ENCODE data around the gene KLHDC7B. TPM values are rescaled to one million over a fixed set of nuclear protein-coding genes. Genes with fewer than 3 reads are reported as not detected.
A peak's percentile ranks its signal among the peaks of the same experiment; 100 is the strongest.

Gene KLHDC7B
- total and polyA plus RNA-seq, 2 of the 13 experiments (the other 11 are each of a cell fraction or from before 2014, with no cell fraction given) = 0.11 TPM; not detected in 1

DNA sequence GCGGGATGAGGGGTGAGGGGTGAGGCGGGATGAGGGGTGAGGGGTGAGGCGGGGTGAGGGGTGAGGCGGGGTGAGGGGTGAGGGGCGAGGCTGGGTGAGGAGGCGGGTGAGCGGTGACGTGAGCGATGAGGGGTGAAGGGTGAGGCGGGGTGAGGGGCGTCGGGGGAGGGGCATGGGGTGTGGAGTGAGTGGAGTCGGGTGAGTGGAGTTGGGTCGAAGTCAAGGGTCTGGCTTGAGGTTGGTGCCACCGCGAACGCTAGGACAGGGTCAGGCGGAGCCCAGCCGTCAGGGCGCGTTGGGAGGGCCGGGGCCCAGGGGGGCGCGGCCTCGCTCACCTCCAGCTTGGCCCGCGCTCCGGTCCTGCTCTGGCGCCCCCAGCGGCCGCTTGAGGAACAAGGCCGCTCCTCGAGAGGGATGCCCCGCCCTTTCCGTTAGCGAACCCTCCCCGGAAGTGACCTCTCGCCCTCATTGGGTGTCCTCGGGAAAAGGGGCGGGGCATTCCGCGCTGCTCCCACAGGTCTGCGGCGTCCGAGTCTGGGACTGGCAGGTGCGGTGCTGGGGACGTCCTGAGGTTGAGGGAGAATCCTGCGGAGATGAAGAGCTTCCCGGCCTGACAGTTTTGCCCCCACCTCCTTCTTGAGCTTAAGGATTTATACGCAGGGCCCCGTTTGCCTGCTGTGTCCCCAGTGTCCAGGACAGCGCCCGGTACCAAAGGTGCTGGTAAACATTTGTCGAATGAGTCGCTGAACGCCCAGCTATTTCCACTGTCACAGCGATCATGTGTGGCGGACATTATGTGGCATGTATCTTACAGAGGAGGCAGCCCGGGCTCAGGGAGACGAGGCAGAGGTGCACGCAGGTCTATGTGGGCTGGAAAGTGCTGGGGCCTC lies 17.1 kb downstream of the KLHDC7B start, which contains the start of gene SYCE3 (continued):
- no peak for TF ChIP-seq FOSL1 (CRISPR knock-in tag; IDR thresholded peaks at IDR 0.05; ENCODE audit: borderline replicate concordance)
- 0 out of 2 replicates have a peak, but pooled peaks have one; percentile 12 for TF ChIP-seq CBX5 (CRISPR knock-in tag; IDR thresholded peaks at IDR 0.05; ENCODE audit: borderline replicate concordance)
- TF ChIP-seq HHEX (CRISPR knock-in tag; IDR thresholded peaks at IDR 0.05) = no peak
- TF ChIP-seq, protein P1, sequence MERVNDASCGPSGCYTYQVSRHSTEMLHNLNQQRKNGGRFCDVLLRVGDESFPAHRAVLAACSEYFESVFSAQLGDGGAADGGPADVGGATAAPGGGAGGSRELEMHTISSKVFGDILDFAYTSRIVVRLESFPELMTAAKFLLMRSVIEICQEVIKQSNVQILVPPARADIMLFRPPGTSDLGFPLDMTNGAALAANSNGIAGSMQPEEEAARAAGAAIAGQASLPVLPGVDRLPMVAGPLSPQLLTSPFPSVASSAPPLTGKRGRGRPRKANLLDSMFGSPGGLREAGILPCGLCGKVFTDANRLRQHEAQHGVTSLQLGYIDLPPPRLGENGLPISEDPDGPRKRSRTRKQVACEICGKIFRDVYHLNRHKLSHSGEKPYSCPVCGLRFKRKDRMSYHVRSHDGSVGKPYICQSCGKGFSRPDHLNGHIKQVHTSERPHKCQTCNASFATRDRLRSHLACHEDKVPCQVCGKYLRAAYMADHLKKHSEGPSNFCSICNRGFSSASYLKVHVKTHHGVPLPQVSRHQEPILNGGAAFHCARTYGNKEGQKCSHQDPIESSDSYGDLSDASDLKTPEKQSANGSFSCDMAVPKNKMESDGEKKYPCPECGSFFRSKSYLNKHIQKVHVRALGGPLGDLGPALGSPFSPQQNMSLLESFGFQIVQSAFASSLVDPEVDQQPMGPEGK (CRISPR knock-in tag; IDR thresholded peaks at IDR 0.05) = peak; percentile 75
- TF ChIP-seq, protein P2, sequence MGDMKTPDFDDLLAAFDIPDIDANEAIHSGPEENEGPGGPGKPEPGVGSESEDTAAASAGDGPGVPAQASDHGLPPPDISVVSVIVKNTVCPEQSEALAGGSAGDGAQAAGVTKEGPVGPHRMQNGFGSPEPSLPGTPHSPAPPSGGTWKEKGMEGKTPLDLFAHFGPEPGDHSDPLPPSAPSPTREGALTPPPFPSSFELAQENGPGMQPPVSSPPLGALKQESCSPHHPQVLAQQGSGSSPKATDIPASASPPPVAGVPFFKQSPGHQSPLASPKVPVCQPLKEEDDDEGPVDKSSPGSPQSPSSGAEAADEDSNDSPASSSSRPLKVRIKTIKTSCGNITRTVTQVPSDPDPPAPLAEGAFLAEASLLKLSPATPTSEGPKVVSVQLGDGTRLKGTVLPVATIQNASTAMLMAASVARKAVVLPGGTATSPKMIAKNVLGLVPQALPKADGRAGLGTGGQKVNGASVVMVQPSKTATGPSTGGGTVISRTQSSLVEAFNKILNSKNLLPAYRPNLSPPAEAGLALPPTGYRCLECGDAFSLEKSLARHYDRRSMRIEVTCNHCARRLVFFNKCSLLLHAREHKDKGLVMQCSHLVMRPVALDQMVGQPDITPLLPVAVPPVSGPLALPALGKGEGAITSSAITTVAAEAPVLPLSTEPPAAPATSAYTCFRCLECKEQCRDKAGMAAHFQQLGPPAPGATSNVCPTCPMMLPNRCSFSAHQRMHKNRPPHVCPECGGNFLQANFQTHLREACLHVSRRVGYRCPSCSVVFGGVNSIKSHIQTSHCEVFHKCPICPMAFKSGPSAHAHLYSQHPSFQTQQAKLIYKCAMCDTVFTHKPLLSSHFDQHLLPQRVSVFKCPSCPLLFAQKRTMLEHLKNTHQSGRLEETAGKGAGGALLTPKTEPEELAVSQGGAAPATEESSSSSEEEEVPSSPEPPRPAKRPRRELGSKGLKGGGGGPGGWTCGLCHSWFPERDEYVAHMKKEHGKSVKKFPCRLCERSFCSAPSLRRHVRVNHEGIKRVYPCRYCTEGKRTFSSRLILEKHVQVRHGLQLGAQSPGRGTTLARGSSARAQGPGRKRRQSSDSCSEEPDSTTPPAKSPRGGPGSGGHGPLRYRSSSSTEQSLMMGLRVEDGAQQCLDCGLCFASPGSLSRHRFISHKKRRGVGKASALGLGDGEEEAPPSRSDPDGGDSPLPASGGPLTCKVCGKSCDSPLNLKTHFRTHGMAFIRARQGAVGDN (CRISPR knock-in tag; IDR thresholded peaks at IDR 0.05) = peak; percentile 86
- no peak for TF ChIP-seq ZNF468 (CRISPR knock-in tag; IDR thresholded peaks at IDR 0.05)
- TF ChIP-seq HOXA9 (CRISPR knock-in tag; IDR thresholded peaks at IDR 0.05; ENCODE audit: borderline replicate concordance) = no peak
- TF ChIP-seq ZNF570 (CRISPR knock-in tag; IDR thresholded peaks at IDR 0.05; ENCODE audit: borderline replicate concordance) = no peak
- TF ChIP-seq, protein P3, sequence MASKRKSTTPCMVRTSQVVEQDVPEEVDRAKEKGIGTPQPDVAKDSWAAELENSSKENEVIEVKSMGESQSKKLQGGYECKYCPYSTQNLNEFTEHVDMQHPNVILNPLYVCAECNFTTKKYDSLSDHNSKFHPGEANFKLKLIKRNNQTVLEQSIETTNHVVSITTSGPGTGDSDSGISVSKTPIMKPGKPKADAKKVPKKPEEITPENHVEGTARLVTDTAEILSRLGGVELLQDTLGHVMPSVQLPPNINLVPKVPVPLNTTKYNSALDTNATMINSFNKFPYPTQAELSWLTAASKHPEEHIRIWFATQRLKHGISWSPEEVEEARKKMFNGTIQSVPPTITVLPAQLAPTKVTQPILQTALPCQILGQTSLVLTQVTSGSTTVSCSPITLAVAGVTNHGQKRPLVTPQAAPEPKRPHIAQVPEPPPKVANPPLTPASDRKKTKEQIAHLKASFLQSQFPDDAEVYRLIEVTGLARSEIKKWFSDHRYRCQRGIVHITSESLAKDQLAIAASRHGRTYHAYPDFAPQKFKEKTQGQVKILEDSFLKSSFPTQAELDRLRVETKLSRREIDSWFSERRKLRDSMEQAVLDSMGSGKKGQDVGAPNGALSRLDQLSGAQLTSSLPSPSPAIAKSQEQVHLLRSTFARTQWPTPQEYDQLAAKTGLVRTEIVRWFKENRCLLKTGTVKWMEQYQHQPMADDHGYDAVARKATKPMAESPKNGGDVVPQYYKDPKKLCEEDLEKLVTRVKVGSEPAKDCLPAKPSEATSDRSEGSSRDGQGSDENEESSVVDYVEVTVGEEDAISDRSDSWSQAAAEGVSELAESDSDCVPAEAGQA (IDR thresholded peaks at IDR 0.05; ENCODE audit: low read depth) = no peak
- TF ChIP-seq, protein P3 (CRISPR knock-in tag; IDR thresholded peaks at IDR 0.05; ENCODE audit: borderline replicate concordance) = no peak
- TF ChIP-seq ZNF282 (IDR thresholded peaks at IDR 0.05; ENCODE audit: partially characterized antibody) = no peak
- 0 out of 2 replicates have a peak, but pooled peaks have one; percentile 23 for TF ChIP-seq ZNF747 (CRISPR knock-in tag; IDR thresholded peaks at IDR 0.05; ENCODE audit: borderline replicate concordance)
- TF ChIP-seq ZMYM2 (CRISPR knock-in tag; IDR thresholded peaks at IDR 0.05) = no peak
- TF ChIP-seq ZNF674 (CRISPR knock-in tag; IDR thresholded peaks at IDR 0.05; ENCODE audit: low read depth) = no peak
- TF ChIP-seq ZFP36 (IDR thresholded peaks at IDR 0.05; ENCODE audit: borderline replicate concordance, low read depth, low read length, partially characterized antibody) = no peak
- TF ChIP-seq RBAK (CRISPR knock-in tag; IDR thresholded peaks at IDR 0.05) = no peak
- TF ChIP-seq ZNF850 (CRISPR knock-in tag; conservative IDR thresholded peaks at IDR 0.05) = no peak
